ENCODE results near the gene TFF3. TPM values are rescaled to one million over a fixed set of nuclear protein-coding genes. Genes with fewer than 3 reads are reported as not detected.

The TFF3 gene
- total and polyA plus RNA-seq, 2 of the 4 experiments (the other 2 are of a cell fraction), result not detected

DNA sequence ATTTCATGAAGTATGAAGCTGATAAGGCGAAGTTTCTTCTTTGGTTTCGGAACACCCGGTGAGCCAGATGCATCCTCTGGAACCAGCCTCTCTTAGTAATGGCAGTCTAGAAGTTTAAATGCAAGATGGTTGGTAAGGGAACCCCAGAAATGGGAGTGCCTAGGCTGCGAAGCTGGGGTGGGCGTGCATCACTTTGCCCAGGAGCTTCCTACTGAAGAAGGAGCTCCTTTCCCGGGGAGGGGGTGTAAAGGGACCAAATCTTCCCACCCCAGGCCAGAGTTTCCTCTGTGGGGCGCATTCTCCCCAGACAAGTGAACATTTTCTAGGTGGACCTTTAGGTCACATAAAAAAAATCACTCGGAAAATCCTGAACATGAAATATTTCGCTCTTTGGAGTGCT, 31.2 kb upstream of the TFF3 start:
- no peak overlapping the region for H2BK5ac ChIP-seq (ENCODE audit: low read depth, low read length, poor library complexity, severe bottlenecking)

More for the DNA sequence above, 31.2 kb upstream of the TFF3 start:
- TF ChIP-seq MXI1 (IDR thresholded peaks at IDR 0.05; ENCODE audit: borderline replicate concordance, low read depth, low read length) (no peak), SMC3 (IDR thresholded peaks at IDR 0.05; ENCODE audit: low read depth, low read length) (no peak), RAD21 (IDR thresholded peaks at IDR 0.05; ENCODE audit: low read length) (no peak), FOS (IDR thresholded peaks at IDR 0.05; ENCODE audit: low read depth, low read length) (no peak), NFE2L2 (IDR thresholded peaks at IDR 0.05; ENCODE audit: low read depth, low read length) (no peak)
- no peak overlapping the region for H3K4me3 ChIP-seq (ENCODE audit: insufficient read depth, low read depth, low read length)
- dilution Hi-C loops (cut with HindIII; ENCODE audit: low sequenced_read_pairs, unreplicated experiment) (no loop called here), in situ Hi-C loops (cut with MboI; ENCODE audit: low sequenced_read_pairs) (no loop called here), intact Hi-C loops (cut with micrococcal nuclease) (no loop called here)
- ATAC-seq (ENCODE audit: low read depth) (no peak), DNase-seq (no peak)
- no peak overlapping the region for H2AFZ ChIP-seq (replicated peaks; ENCODE audit: low read length, poor library complexity)
- H2BK15ac ChIP-seq (ENCODE audit: low read depth, low read length), result no peak overlapping the region
- no peak overlapping the region for H3K27ac ChIP-seq (ENCODE audit: insufficient read depth, low read length)
- 79% methylated on average over 3 of the region's 9 CpGs; no CpG with 5 or more reads in 1 of the 2 experiments for WGBS, 2 experiments (ENCODE audit: extremely low coverage in 2 of 2, insufficient read length in 1 of 2)
- H3K4me1 ChIP-seq (ENCODE audit: control insufficient read depth, insufficient read depth, low read length), result no peaks in the 10 kb centered on the region
- no peaks in the 10 kb centered on the region for H3K9me3 ChIP-seq (ENCODE audit: control insufficient read depth, insufficient read depth, low read length)
- POLR2A ChIA-PET (ENCODE audit: unreplicated experiment), result no interaction called here
- no peak overlapping the region for H3K23ac ChIP-seq (ENCODE audit: low read depth, low read length)
- H3K27me3 ChIP-seq (ENCODE audit: control insufficient read depth, insufficient read depth, low read length), result peaks cover 16% of the 10 kb centered on the region
- H3K56ac ChIP-seq (ENCODE audit: extremely low read depth, insufficient read depth, low read length), result no peak overlapping the region
- H2AK5ac ChIP-seq (ENCODE audit: low read depth, low read length), result no peak overlapping the region
- H2AK9ac ChIP-seq (replicated peaks; ENCODE audit: low read depth, low read length, poor library complexity), result no peak overlapping the region
- H3K14ac ChIP-seq (replicated peaks; ENCODE audit: low read depth, low read length), result no peak overlapping the region
- no peak overlapping the region for H3K9ac ChIP-seq (ENCODE audit: low read depth, low read length)
- no peak overlapping the region for H4K5ac ChIP-seq (ENCODE audit: low read depth, low read length)
- CTCF ChIA-PET, result interaction anchor here (0.8 kb wide), 1 partner anchor 10 kb away, joined by 3 read pairs; no protein-coding TSS in a partner anchor
- no peak overlapping the region for H4K91ac ChIP-seq (ENCODE audit: insufficient read depth, low read depth, low read length)
- H3K18ac ChIP-seq (ENCODE audit: low read depth, low read length), result no peak overlapping the region
- no peaks in the 10 kb centered on the region; the same call in 1 of the 2 replicates for H3K9me1 ChIP-seq (ENCODE audit: insufficient read depth, low read length)
- H4K20me1 ChIP-seq (ENCODE audit: insufficient read depth, low read length), result no peaks in the 10 kb centered on the region
- no peak overlapping the region for H2BK120ac ChIP-seq (ENCODE audit: low read depth, low read length)
- BruUV-seq (replicated peaks), result no TSS peak
- H3K36me3 ChIP-seq (ENCODE audit: control insufficient read depth, insufficient read depth, low read length), result no peaks in the 10 kb centered on the region
- no peak overlapping the region for H3K4me2 ChIP-seq (ENCODE audit: low read depth, low read length)
- no peak overlapping the region for H3K4ac ChIP-seq (ENCODE audit: low read depth, low read length)
- H4K8ac ChIP-seq (ENCODE audit: low read depth in 2 of 2, low read length in 2 of 2), result no peak overlapping the region
- H3K79me1 ChIP-seq (ENCODE audit: low read depth in 1 of 2, low read length in 2 of 2), result no peaks in the 10 kb centered on the region
- no peak overlapping the region for H2BK20ac ChIP-seq (ENCODE audit: low read depth, low read length)
